ENCODE results near the gene HNF4A. TPM values are rescaled to one million over a fixed set of nuclear protein-coding genes. Genes with fewer than 3 reads are reported as not detected.

The HNF4A gene
- total and polyA plus RNA-seq, 2 donors (not counting 3 experiments of a cell fraction or from before 2014, with no cell fraction given): not detected

- dilution Hi-C loops (cut with MboI; ENCODE audit: extremely low pct_ligation_motif_present, low sequenced_read_pairs): no loop called here
- intact Hi-C loops (cut with micrococcal nuclease): loop anchor here (10.0 kb wide), 1 partner anchor 349 kb away; no protein-coding TSS in a partner anchor
- TF ChIP-seq, protein P1, sequence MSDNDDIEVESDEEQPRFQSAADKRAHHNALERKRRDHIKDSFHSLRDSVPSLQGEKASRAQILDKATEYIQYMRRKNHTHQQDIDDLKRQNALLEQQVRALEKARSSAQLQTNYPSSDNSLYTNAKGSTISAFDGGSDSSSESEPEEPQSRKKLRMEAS (IDR thresholded peaks at IDR 0.05; ENCODE audit: insufficient read depth, insufficient read length): no peak
- TF ChIP-seq JUN (IDR thresholded peaks at IDR 0.05; ENCODE audit: borderline replicate concordance, insufficient read depth, insufficient read length, low read depth) (no peak), FOS (IDR thresholded peaks at IDR 0.05; ENCODE audit: borderline replicate concordance, insufficient read depth, low read length) (no peak)
- POLR2A ChIA-PET: no interaction called here
- H3K9me1 ChIP-seq (replicated peaks; ENCODE audit: control insufficient read depth, extremely low read depth, insufficient read depth, low read length): no peaks in the 10 kb centered on the region
- no peaks in the 10 kb centered on the region for H4K20me1 ChIP-seq (replicated peaks; ENCODE audit: control insufficient read depth, extremely low read depth, insufficient read depth, low read length)
- no peak overlapping the region for H3K4me2 ChIP-seq (ENCODE audit: insufficient read depth, low read length)
- no peak overlapping the region for H2AFZ ChIP-seq (ENCODE audit: low read depth, low read length)
- CTCF ChIA-PET: interaction anchor here (2.7 kb wide), 1 partner anchor 246 kb away, joined by 9 read pairs; no protein-coding TSS in a partner anchor
- H3K79me2 ChIP-seq (ENCODE audit: control insufficient read depth, insufficient read depth, low read length): no peaks in the 10 kb centered on the region
- H3K27ac ChIP-seq (ENCODE audit: insufficient read depth, low read depth, low read length): no peak overlapping the region
- H3K4me3 ChIP-seq (replicated peaks in 1 of 3; ENCODE audit: insufficient read depth in 1 of 3, low read depth in 1 of 3, low read length in 3 of 3): no peak overlapping the region
- DNase-seq (ENCODE audit: low read depth, low spot score): no peak
- no peaks in the 10 kb centered on the region for H3K36me3 ChIP-seq (ENCODE audit: control insufficient read depth in 2 of 2, extremely low read depth in 1 of 2, insufficient read depth in 2 of 2, low read length in 2 of 2)
- H3K4me1 ChIP-seq (ENCODE audit: control insufficient read depth, extremely low read depth, insufficient read depth, low read length): no peaks in the 10 kb centered on the region
- H3K9ac ChIP-seq (replicated peaks; ENCODE audit: extremely low read depth, insufficient read depth, low read length): no peak overlapping the region
- FAIRE-seq: no peak
- H3K9me3 ChIP-seq (replicated peaks; ENCODE audit: control insufficient read depth, insufficient read depth, low read length): no peaks in the 10 kb centered on the region
- no TSS peak for BruUV-seq (replicated peaks)
- H3K27me3 ChIP-seq (ENCODE audit: control insufficient read depth in 2 of 2, insufficient read depth in 2 of 2, low read length in 2 of 2): no peaks in the 10 kb centered on the region
These were observed 108.0 kb downstream of the HNF4A start for GRCh38 chr20:44463466-44463865.

GRCh38 chr20:44464514-44464913, 109.0 kb downstream of the HNF4A start:
- H3K9me3 ChIP-seq (replicated peaks; ENCODE audit: control insufficient read depth, insufficient read depth, low read length): no peaks in the 10 kb centered on the region
- no peak for TF ChIP-seq EZH2 (IDR thresholded peaks at IDR 0.05; ENCODE audit: borderline replicate concordance, low read depth, low read length, severe bottlenecking)
- no peak for TF ChIP-seq POLR2AphosphoS5 (IDR thresholded peaks at IDR 0.05; ENCODE audit: insufficient read depth, low read depth, low read length)
- TF ChIP-seq MYC (IDR thresholded peaks at IDR 0.05; ENCODE audit: low read depth, low read length): no peak
- H4K20me1 ChIP-seq (replicated peaks; ENCODE audit: control insufficient read depth, extremely low read depth, insufficient read depth, low read length): no peaks in the 10 kb centered on the region
- dilution Hi-C loops (cut with MboI; ENCODE audit: extremely low pct_ligation_motif_present, low sequenced_read_pairs) (no loop called here), intact Hi-C loops (cut with micrococcal nuclease) (loop anchor here (10.0 kb wide), 1 partner anchor 350 kb away; no protein-coding TSS in a partner anchor)
- no peaks in the 10 kb centered on the region for H3K27me3 ChIP-seq (ENCODE audit: control insufficient read depth in 2 of 2, insufficient read depth in 2 of 2, low read length in 2 of 2)
- no peaks in the 10 kb centered on the region for H3K79me2 ChIP-seq (ENCODE audit: control insufficient read depth, insufficient read depth, low read length)
- H3K36me3 ChIP-seq (ENCODE audit: control insufficient read depth in 2 of 2, extremely low read depth in 1 of 2, insufficient read depth in 2 of 2, low read length in 2 of 2): no peaks in the 10 kb centered on the region
- no peak overlapping the region for H3K4me2 ChIP-seq (ENCODE audit: insufficient read depth, low read length)
- no peak overlapping the region for H3K27ac ChIP-seq (ENCODE audit: insufficient read depth, low read depth, low read length)
- no peaks in the 10 kb centered on the region for H3K9me1 ChIP-seq (replicated peaks; ENCODE audit: control insufficient read depth, extremely low read depth, insufficient read depth, low read length)
- ChIA-PET CTCF (interaction anchor here (1.8 kb wide), 1 partner anchor 80 kb away, joined by 4 read pairs; no protein-coding TSS in a partner anchor), POLR2A (no interaction called here)
- H3K4me3 ChIP-seq (replicated peaks in 1 of 3; ENCODE audit: insufficient read depth in 1 of 3, low read depth in 1 of 3, low read length in 3 of 3): no peak overlapping the region
- no peak overlapping the region for H3K9ac ChIP-seq (replicated peaks; ENCODE audit: extremely low read depth, insufficient read depth, low read length)
- FAIRE-seq (no peak), DNase-seq (ENCODE audit: low read depth, low spot score) (no peak)
- H2AFZ ChIP-seq (ENCODE audit: low read depth, low read length): no peak overlapping the region
- no peaks in the 10 kb centered on the region for H3K4me1 ChIP-seq (ENCODE audit: control insufficient read depth, extremely low read depth, insufficient read depth, low read length)
- BruUV-seq (replicated peaks): no TSS peak
